GM12872 (cell line): ENCODE results near the gene GP2.

ENCODE experiments used
- TF ChIP-seq, protein P1 (sequence below): IDR thresholded peaks from 3 replicates; pipeline ENCODE4 v1.5.1; 2011; ENCODE audit warnings: low read depth, mild to moderate bottlenecking, low read length, moderate library complexity; ENCODE audit not compliant: insufficient read depth

Gene GP2

GRCh38 chr16:20336955-20337354, 9.6 kb upstream of the GP2 start:
- TF ChIP-seq, protein P1, sequence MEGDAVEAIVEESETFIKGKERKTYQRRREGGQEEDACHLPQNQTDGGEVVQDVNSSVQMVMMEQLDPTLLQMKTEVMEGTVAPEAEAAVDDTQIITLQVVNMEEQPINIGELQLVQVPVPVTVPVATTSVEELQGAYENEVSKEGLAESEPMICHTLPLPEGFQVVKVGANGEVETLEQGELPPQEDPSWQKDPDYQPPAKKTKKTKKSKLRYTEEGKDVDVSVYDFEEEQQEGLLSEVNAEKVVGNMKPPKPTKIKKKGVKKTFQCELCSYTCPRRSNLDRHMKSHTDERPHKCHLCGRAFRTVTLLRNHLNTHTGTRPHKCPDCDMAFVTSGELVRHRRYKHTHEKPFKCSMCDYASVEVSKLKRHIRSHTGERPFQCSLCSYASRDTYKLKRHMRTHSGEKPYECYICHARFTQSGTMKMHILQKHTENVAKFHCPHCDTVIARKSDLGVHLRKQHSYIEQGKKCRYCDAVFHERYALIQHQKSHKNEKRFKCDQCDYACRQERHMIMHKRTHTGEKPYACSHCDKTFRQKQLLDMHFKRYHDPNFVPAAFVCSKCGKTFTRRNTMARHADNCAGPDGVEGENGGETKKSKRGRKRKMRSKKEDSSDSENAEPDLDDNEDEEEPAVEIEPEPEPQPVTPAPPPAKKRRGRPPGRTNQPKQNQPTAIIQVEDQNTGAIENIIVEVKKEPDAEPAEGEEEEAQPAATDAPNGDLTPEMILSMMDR = no peak

- TF ChIP-seq, protein P1 = no peak
These were observed 7.1 kb upstream of the GP2 start for GRCh38 chr16:20334396-20334795.

- TF ChIP-seq, protein P1 = no peak
These were observed 5.8 kb upstream of the GP2 start for GRCh38 chr16:20333120-20333519.

DNA sequence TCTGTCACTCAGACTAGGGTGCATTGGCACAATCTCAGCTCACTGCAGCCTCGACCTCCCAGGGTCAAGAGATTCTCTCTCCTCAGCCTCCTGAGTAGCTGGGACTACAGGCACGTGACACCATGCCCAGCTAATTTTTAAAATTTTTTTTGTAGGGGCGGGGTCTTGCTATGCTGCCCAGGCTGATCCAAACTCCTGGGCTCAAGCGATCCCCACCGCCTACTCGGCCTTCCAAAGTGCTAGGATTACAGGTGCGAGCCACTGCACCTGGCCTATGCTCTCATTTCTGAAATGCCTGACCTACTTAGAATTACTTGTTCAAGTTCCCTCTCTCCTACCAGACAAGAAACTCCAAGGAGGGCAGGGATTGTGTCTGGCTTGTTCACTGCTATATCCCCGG, 5.1 kb upstream of the GP2 start:
- TF ChIP-seq, protein P1 = no peak

DNA sequence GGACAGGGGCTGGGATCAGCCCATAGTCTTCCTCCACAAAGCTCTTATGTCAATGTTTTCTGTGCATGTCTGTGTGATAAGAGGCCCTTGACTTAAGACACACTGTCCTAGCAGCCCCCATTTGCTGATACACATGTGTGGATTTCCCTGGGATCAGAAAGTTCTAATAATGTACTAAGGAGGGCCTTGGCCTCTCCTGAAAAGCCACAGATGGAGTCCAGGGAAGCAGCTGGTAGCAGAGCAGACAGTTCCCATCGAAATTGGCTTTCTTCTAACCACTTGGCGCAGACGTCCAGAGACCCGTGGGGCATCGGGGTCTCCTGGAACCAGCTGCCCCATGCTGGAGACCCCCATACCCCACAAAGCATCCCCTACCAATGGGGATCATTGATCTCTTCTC, 4.3 kb upstream of the GP2 start:
- TF ChIP-seq, protein P1 = no peak

GRCh38 chr16:20329392-20330138, 2.3 kb upstream of the GP2 start:
- TF ChIP-seq, protein P1 = no peak

DNA sequence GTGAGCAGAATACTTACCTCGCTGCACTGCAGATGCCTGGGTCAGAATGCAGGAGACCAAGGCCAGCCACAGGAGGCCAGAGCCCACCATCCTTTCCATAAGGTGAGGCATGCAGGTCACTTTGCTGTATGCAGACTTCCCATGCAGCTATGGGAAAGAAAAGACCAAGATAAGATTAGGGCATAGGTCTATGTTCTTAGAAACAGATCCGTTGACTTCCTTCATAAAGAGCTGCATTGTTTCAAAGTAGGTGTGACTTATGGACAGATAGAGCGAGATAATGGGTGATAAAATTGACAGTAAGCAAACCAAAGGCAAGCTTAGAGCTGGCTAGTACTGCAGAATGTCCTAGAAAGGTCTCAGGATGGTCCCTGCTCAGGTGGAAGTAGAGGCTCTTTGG, 992 bp downstream of the GP2 start:
- TF ChIP-seq, protein P1 = no peak
